Neural cell (in vitro differentiated cells): ENCODE results near the gene SEC24C. TPM values are rescaled to one million over a fixed set of nuclear protein-coding genes. Genes with fewer than 3 reads are reported as not detected.

ENCODE experiments used
- H2AFZ ChIP-seq: fragments of 200-600, 300-800 bp; sonication (generic), shearing (Covaris generic); 2 replicates; pipeline ENCODE4 v1.6.0; 2014; ENCODE audit warnings: low read depth, mild to moderate bottlenecking, antibody characterized with exemption, low read length, moderate library complexity
- H3F3A ChIP-seq: fragments of 200-600 bp; shearing (Covaris generic); 2 replicates; pipeline ENCODE4 v1.6.1; 2016; ENCODE audit warnings: mild to moderate bottlenecking, moderate library complexity, mixed read lengths, antibody characterized with exemption, low read length; ENCODE audit not compliant: insufficient read depth, poor library complexity, severe bottlenecking
- H3K27ac ChIP-seq: fragments of 200-600, 300-800 bp; sonication (generic), shearing (Covaris generic); 2 replicates; pipeline ENCODE4 v1.5.1; 2014; ENCODE audit warnings: mild to moderate bottlenecking, low read length, moderate library complexity
- H3K27me3 ChIP-seq: fragments of 300-800, 200-600 bp; sonication (generic), shearing (Covaris generic); 2 replicates; pipeline ENCODE4 v1.6.0; 2014; ENCODE audit warnings: mild to moderate bottlenecking, low read depth, low read length, moderate library complexity; ENCODE audit not compliant: insufficient read depth
- H3K36me3 ChIP-seq: fragments of 300-800, 200-600 bp; sonication (generic), shearing (Covaris generic); 2 replicates; pipeline ENCODE4 v1.5.1; 2014; ENCODE audit warnings: mild to moderate bottlenecking, antibody characterized with exemption, low read length, moderate library complexity; ENCODE audit not compliant: insufficient read depth
- H3K4me2 ChIP-seq: fragments of 300-800, 200-600 bp; sonication (generic), shearing (Covaris generic); 2 replicates; pipeline ENCODE4 v1.6.0; 2014; ENCODE audit warnings: mild to moderate bottlenecking, low read length
- H3K4me3 ChIP-seq: fragments of 300-800, 200-600 bp; sonication (generic), shearing (Covaris generic); 2 replicates; pipeline ENCODE4 v1.5.1; 2014; ENCODE audit warnings: mild to moderate bottlenecking, low read length, moderate library complexity
- H3K79me2 ChIP-seq: fragments of 200-600 bp; shearing (Covaris generic); replicated peaks from 2 replicates; pipeline ENCODE4 v1.6.0; 2014; ENCODE audit warnings: mild to moderate bottlenecking, low read length, moderate library complexity; ENCODE audit not compliant: insufficient read depth
- H3K9ac ChIP-seq: fragments of 300-800, 200-600 bp; sonication (generic), shearing (Covaris generic); 2 replicates; pipeline ENCODE4 v1.6.1; 2016; ENCODE audit warnings: mild to moderate bottlenecking, low read length, mixed read lengths
- H3K9me2 ChIP-seq: fragments of 200-600 bp; shearing (Covaris generic); 2 replicates; pipeline ENCODE4 v1.6.1; 2016; ENCODE audit warnings: mild to moderate bottlenecking, low read length, mixed read lengths; ENCODE audit not compliant: insufficient read depth
- H3K9me3 ChIP-seq: fragments of 200-600, 300-800 bp; sonication (generic), shearing (Covaris generic); 2 replicates; pipeline ENCODE4 v1.6.1; 2016; ENCODE audit warnings: mild to moderate bottlenecking, mixed run types, low read length, moderate library complexity, mixed read lengths
- H4K20me1 ChIP-seq: fragments of 200-600 bp; shearing (Covaris generic); 2 replicates; pipeline ENCODE4 v1.6.1; 2016; ENCODE audit warnings: mild to moderate bottlenecking, mixed run types; ENCODE audit not compliant: insufficient read depth
- CTCF ChIP-seq: fragments of 450-650 bp; IDR thresholded peaks from 2 replicates; pipeline ENCODE4 v1.5.1; 2014; ENCODE audit warnings: antibody characterized with exemption, mild to moderate bottlenecking, moderate library complexity; ENCODE audit not compliant: poor library complexity, severe bottlenecking
- EP300 ChIP-seq: fragments of 450-650 bp; conservative IDR thresholded peaks from 2 replicates; pipeline ENCODE4 v1.6.1; 2014; ENCODE audit warnings: antibody characterized with exemption, mild to moderate bottlenecking, moderate library complexity; ENCODE audit not compliant: poor library complexity, severe bottlenecking
- EZH2 ChIP-seq: fragments of 200-600, 300-800 bp; shearing (Covaris generic), sonication (generic); IDR thresholded peaks from 2 replicates; pipeline ENCODE4 v1.6.1; 2014; ENCODE audit warnings: antibody characterized with exemption, low read length, borderline replicate concordance, mild to moderate bottlenecking; ENCODE audit not compliant: insufficient read depth, poor library complexity, severe bottlenecking
- MXI1 ChIP-seq: fragments of 450-650 bp; conservative IDR thresholded peaks from 2 replicates; pipeline ENCODE4 v1.6.1; 2014; ENCODE audit warnings: antibody characterized with exemption, mild to moderate bottlenecking; ENCODE audit not compliant: poor library complexity, severe bottlenecking
- POLR2AphosphoS5 ChIP-seq: IDR thresholded peaks from 2 replicates; pipeline ENCODE4 v1.6.1; 2012
- RAD21 ChIP-seq: fragments of 450-650 bp; conservative IDR thresholded peaks from 2 replicates; pipeline ENCODE4 v1.6.1; 2014; ENCODE audit warnings: antibody characterized with exemption, mild to moderate bottlenecking, moderate library complexity
- REST ChIP-seq: IDR thresholded peaks from 2 replicates; pipeline ENCODE4 v1.6.1; 2012; ENCODE audit warnings: borderline replicate concordance
- SMC3 ChIP-seq: fragments of 450-650 bp; conservative IDR thresholded peaks from 2 replicates; pipeline ENCODE4 v1.6.1; 2014; ENCODE audit warnings: antibody characterized with exemption, mild to moderate bottlenecking, moderate library complexity; ENCODE audit not compliant: poor library complexity
- TAF1 ChIP-seq: IDR thresholded peaks from 2 replicates; pipeline ENCODE4 v1.6.1; 2012; ENCODE audit warnings: low read depth
- polyA plus RNA-seq: library from polyadenylated mRNA; depleted of rRNA; stranded (reverse); fragments of >200 nt; gene quantifications from 2 replicates; pipeline ENCODE4 v1.2.3, GENCODE V29; 2014

The SEC24C gene
- polyA plus RNA-seq, 1 donor from 2014 or later: 43.0 TPM

- Histone ChIP-seq H3K4me2 (no peak overlapping the region), H3K9ac (no peak overlapping the region), H3K79me2 (no peaks in the 10 kb centered on the region), H3K9me2 (no peaks in the 10 kb centered on the region), H3K9me3 (no peaks in the 10 kb centered on the region), H3K27me3 (no peaks in the 10 kb centered on the region), H3K4me3 (no peak overlapping the region), H3K27ac (no peak overlapping the region), H3K36me3 (peaks cover 14% of the 10 kb centered on the region), H2AFZ (no peak overlapping the region), H3F3A (no peaks in the 10 kb centered on the region), H4K20me1 (no peaks in the 10 kb centered on the region)
- no peak for TF ChIP-seq POLR2AphosphoS5
- no peak for TF ChIP-seq RAD21
- TF ChIP-seq REST: no peak
- no peak for TF ChIP-seq TAF1
- no peak for TF ChIP-seq MXI1
- no peak for TF ChIP-seq EP300
- no peak for TF ChIP-seq SMC3
- TF ChIP-seq EZH2: no peak
- no peak for TF ChIP-seq CTCF
Measured at GRCh38 chr10:73803680-73804286, 59.6 kb downstream of the SEC24C start.

- Histone ChIP-seq H3K9ac (no peak overlapping the region), H3K27ac (no peak overlapping the region), H2AFZ (no peak overlapping the region), H3F3A (no peaks in the 10 kb centered on the region), H3K9me3 (no peaks in the 10 kb centered on the region), H3K27me3 (no peaks in the 10 kb centered on the region), H3K4me2 (no peak overlapping the region), H3K36me3 (peaks cover 14% of the 10 kb centered on the region), H3K4me3 (no peak overlapping the region), H4K20me1 (no peaks in the 10 kb centered on the region), H3K9me2 (no peaks in the 10 kb centered on the region), H3K79me2 (peaks cover 7% of the 10 kb centered on the region)
- no peak for TF ChIP-seq SMC3
- TF ChIP-seq EP300: no peak
- no peak for TF ChIP-seq CTCF
Measured at GRCh38 chr10:73806176-73806950, 62.2 kb downstream of the SEC24C start.
